ENCODE results near the gene IFT88. TPM values are rescaled to one million over a fixed set of nuclear protein-coding genes. Genes with fewer than 3 reads are reported as not detected.

The IFT88 gene
- total and polyA plus RNA-seq, 4 donors, result 8.7 to 59.0 (median 14.6) TPM

- H3K27ac ChIP-seq (ENCODE audit: low read depth in 1 of 2, low read length in 1 of 2), result no peak overlapping the region
- H3K27me3 ChIP-seq (ENCODE audit: control insufficient read depth in 3 of 3, insufficient read depth in 3 of 3, low read length in 2 of 3), result no peaks in the 10 kb centered on the region
- no peaks in the 10 kb centered on the region for H3K9me3 ChIP-seq (ENCODE audit: control insufficient read depth in 4 of 4, insufficient read depth in 3 of 4, low read length in 3 of 4)
- DNase-seq, result no peak
- H3K9ac ChIP-seq (ENCODE audit: insufficient read depth in 1 of 2, low read length in 2 of 2), result no peak overlapping the region
- WGBS, 2 donors, result 45 to 62% methylated on average over 4 of the region's 4 CpGs
- H3K4me3 ChIP-seq, result no peak overlapping the region
- peaks cover 0 to 14% (median 3%) of the 10 kb centered on the region in 4 donors for H3K36me3 ChIP-seq (ENCODE audit: control insufficient read depth in 4 of 4, insufficient read depth in 4 of 4, low read length in 4 of 4)
- no peaks in the 10 kb centered on the region for H3K4me1 ChIP-seq (ENCODE audit: control insufficient read depth in 5 of 5, insufficient read depth in 5 of 5, low read length in 5 of 5)
- no peak for ATAC-seq (ENCODE audit: insufficient read depth, low FRiP score)
- TF ChIP-seq CTCF (IDR thresholded peaks at IDR 0.05; ENCODE audit: control extremely low read depth, extremely low read depth), result no peak
Observed at GRCh38 chr13:20666948-20667347, 100.0 kb downstream of the IFT88 start.

GRCh38 chr13:20667857-20668437 is 101.0 kb downstream of the IFT88 start:
- Histone ChIP-seq H3K4me1 (ENCODE audit: control insufficient read depth in 5 of 5, insufficient read depth in 5 of 5, low read length in 5 of 5) (no peaks in the 10 kb centered on the region), H3K9me3 (ENCODE audit: control insufficient read depth in 4 of 4, insufficient read depth in 3 of 4, low read length in 3 of 4) (no peaks in the 10 kb centered on the region), H3K27me3 (ENCODE audit: control insufficient read depth in 3 of 3, insufficient read depth in 3 of 3, low read length in 2 of 3) (no peaks in the 10 kb centered on the region), H3K9ac (ENCODE audit: insufficient read depth in 1 of 2, low read length in 2 of 2) (no peak overlapping the region), H3K27ac (ENCODE audit: low read depth in 1 of 2, low read length in 1 of 2) (no peak overlapping the region), H3K4me3 (no peak overlapping the region), H3K36me3 (ENCODE audit: control insufficient read depth in 4 of 4, insufficient read depth in 4 of 4, low read length in 4 of 4) (peaks cover 0 to 13% (median 3%) of the 10 kb centered on the region in 4 donors)
- no peak for TF ChIP-seq CTCF (IDR thresholded peaks at IDR 0.05; ENCODE audit: control extremely low read depth, extremely low read depth)
- WGBS, 2 donors, result 51 to 58% methylated on average over 4 of the region's 4 CpGs
- ATAC-seq (ENCODE audit: insufficient read depth, low FRiP score) (no peak), DNase-seq (peak in 1 of 3 donors; percentile 7)

- H3K27me3 ChIP-seq (ENCODE audit: control insufficient read depth in 3 of 3, insufficient read depth in 3 of 3, low read length in 2 of 3), result no peaks in the 10 kb centered on the region
- DNase-seq (no peak), ATAC-seq (ENCODE audit: insufficient read depth, low FRiP score) (no peak)
- no peak overlapping the region for H3K9ac ChIP-seq (ENCODE audit: insufficient read depth in 1 of 2, low read length in 2 of 2)
- no peak for TF ChIP-seq CTCF (IDR thresholded peaks at IDR 0.05; ENCODE audit: control extremely low read depth, extremely low read depth)
- peaks cover 0 to 11% (median 3%) of the 10 kb centered on the region in 4 donors for H3K36me3 ChIP-seq (ENCODE audit: control insufficient read depth in 4 of 4, insufficient read depth in 4 of 4, low read length in 4 of 4)
- 58 to 72% methylated on average over 5 of the region's 5 CpGs for WGBS, 2 donors
- H3K27ac ChIP-seq (ENCODE audit: low read depth in 1 of 2, low read length in 1 of 2), result no peak overlapping the region
- H3K9me3 ChIP-seq (ENCODE audit: control insufficient read depth in 4 of 4, insufficient read depth in 3 of 4, low read length in 3 of 4), result no peaks in the 10 kb centered on the region
- H3K4me1 ChIP-seq (ENCODE audit: control insufficient read depth in 5 of 5, insufficient read depth in 5 of 5, low read length in 5 of 5), result no peaks in the 10 kb centered on the region
- no peak overlapping the region for H3K4me3 ChIP-seq
Observed at GRCh38 chr13:20669162-20669561, 102.2 kb downstream of the IFT88 start.

- 95 to 97% methylated on average over 1 of the region's 1 CpG for WGBS, 2 donors
- Histone ChIP-seq H3K27ac (ENCODE audit: low read depth in 1 of 2, low read length in 1 of 2) (no peak overlapping the region), H3K4me3 (no peak overlapping the region), H3K9ac (ENCODE audit: insufficient read depth in 1 of 2, low read length in 2 of 2) (no peak overlapping the region), H3K9me3 (ENCODE audit: control insufficient read depth in 4 of 4, insufficient read depth in 3 of 4, low read length in 3 of 4) (no peaks in the 10 kb centered on the region), H3K36me3 (ENCODE audit: control insufficient read depth in 4 of 4, insufficient read depth in 4 of 4, low read length in 4 of 4) (peaks cover 0 to 9% (median 3%) of the 10 kb centered on the region in 4 donors), H3K27me3 (ENCODE audit: control insufficient read depth in 3 of 3, insufficient read depth in 3 of 3, low read length in 2 of 3) (no peaks in the 10 kb centered on the region), H3K4me1 (ENCODE audit: control insufficient read depth in 5 of 5, insufficient read depth in 5 of 5, low read length in 5 of 5) (no peaks in the 10 kb centered on the region)
- no peak for ATAC-seq (ENCODE audit: insufficient read depth, low FRiP score)
- no peak for DNase-seq
- TF ChIP-seq CTCF (IDR thresholded peaks at IDR 0.05; ENCODE audit: control extremely low read depth, extremely low read depth), result no peak
Observed at GRCh38 chr13:20671789-20672188, 104.8 kb downstream of the IFT88 start.
